RWPE1 (cell line): Measurements from ENCODE around the gene ATG2B.

Source experiments
- CTCF ChIA-PET: fragments of 350-600 bp; sonication (Branson Sonifier 250); formaldehyde crosslinking; extraction: SDS; loops from one replicate; lab custom pipeline; 2021; lab: Yijun Ruan, JAX
- POLR2A ChIA-PET: fragments of 400-600 bp; formaldehyde crosslinking; extraction: SDS; loops from one replicate; lab custom pipeline; 2020; ENCODE audit warnings: antibody characterized with exemption; ENCODE audit not compliant: low non-redundant PET; lab: Yijun Ruan, JAX
- DNase-seq: peaks from one replicate; pipeline ENCODE4 v3.0.0; 2012; ENCODE audit warnings: low spot score
- H3K27ac ChIP-seq: fragments of 450-650 bp; 2 replicates; pipeline ENCODE4 v1.5.1; 2017
- TF ChIP-seq, protein P1 (sequence below): fragments of 450-650 bp; conservative IDR thresholded peaks from 2 replicates; pipeline ENCODE4 v1.5.1; 2017; ENCODE audit warnings: low read depth, mild to moderate bottlenecking

The ATG2B gene

DNA sequence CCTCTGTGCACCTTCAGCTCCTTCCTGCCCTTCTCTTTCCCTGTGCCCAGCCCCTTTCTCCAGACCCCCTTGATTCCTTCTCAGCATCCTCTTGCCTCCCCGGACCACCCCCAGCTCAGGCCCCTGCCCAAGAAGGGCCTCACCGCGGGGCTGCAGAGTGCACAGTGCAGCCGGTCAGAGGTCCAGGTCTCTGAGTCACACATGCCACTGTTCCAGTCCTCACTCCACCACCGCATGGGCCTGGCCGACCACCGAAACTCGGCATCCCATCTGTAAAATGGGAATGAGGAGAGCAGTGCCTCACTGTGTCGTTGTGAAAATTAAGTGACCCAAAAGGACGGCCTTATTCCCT is 93.8 kb downstream of the ATG2B start:
- TF ChIP-seq, protein P1, sequence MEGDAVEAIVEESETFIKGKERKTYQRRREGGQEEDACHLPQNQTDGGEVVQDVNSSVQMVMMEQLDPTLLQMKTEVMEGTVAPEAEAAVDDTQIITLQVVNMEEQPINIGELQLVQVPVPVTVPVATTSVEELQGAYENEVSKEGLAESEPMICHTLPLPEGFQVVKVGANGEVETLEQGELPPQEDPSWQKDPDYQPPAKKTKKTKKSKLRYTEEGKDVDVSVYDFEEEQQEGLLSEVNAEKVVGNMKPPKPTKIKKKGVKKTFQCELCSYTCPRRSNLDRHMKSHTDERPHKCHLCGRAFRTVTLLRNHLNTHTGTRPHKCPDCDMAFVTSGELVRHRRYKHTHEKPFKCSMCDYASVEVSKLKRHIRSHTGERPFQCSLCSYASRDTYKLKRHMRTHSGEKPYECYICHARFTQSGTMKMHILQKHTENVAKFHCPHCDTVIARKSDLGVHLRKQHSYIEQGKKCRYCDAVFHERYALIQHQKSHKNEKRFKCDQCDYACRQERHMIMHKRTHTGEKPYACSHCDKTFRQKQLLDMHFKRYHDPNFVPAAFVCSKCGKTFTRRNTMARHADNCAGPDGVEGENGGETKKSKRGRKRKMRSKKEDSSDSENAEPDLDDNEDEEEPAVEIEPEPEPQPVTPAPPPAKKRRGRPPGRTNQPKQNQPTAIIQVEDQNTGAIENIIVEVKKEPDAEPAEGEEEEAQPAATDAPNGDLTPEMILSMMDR: no peak
- POLR2A ChIA-PET: interaction anchor here (0.5 kb wide), 1 partner anchor 8 kb away, joined by 3 read pairs; no protein-coding TSS in a partner anchor
- CTCF ChIA-PET: interaction anchor here (0.6 to 1.2 kb wide), 2 partner anchors 13 to 164 kb away, joined by 3 read pairs; partner anchors contain the start of gene BDKRB1
- DNase-seq: no peak
- H3K27ac ChIP-seq: peak overlapping the region; percentile 93

DNA sequence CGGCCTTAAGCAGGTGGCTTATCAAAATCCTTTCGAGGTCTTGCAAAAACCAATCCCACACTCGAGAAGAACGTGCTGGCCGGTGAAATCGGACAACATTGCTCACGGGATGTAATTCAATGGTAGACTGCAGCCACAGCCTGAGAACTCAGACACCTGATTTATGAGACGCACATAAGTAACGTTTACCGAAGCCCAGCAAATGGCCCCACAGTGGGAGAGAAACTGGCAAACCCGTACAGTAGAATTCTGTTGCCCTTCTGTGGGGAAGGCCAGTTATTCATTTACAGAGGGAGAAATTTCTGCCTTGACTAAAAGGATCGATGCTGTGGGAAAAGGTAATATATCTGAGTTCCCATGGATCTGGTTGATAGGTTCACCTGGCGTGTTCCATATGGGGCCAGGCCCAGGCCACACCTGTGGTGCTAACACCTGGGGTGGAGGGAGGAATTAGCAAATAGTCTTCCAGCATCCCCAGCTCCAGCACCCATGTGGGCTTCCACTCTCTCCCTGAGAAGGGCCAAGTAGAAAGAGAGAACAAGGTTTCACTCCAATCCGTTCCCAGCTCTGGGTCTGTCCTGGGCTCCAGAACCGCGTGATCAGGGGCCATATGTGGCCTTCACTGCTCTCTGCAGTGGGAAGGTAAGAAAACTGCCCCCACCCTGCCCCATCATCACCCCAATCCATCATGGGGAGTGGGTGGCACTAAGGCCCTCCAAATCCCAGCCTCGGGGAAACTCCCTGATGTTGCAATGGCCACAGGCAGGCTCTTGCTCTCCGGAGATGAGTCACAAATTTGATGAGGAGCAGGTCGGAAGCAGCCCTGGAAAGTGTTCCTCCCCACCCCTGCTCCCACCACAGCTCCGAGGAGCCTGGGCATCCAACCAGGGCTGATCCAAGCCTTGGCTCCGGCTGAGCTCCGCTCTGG is 94.4 kb downstream of the ATG2B start:
- TF ChIP-seq, protein P1: no peak
- CTCF ChIA-PET: interaction anchor here (0.6 to 1.2 kb wide), 2 partner anchors 13 to 163 kb away, joined by 3 read pairs; partner anchors contain the start of gene BDKRB1
- peak overlapping the region; percentile 93 for H3K27ac ChIP-seq
- POLR2A ChIA-PET: interaction anchor here (0.5 to 1.0 kb wide), 2 partner anchors 8 to 12 kb away, joined by 3 read pairs; no protein-coding TSS in a partner anchor
- DNase-seq: peak; percentile 96

DNA sequence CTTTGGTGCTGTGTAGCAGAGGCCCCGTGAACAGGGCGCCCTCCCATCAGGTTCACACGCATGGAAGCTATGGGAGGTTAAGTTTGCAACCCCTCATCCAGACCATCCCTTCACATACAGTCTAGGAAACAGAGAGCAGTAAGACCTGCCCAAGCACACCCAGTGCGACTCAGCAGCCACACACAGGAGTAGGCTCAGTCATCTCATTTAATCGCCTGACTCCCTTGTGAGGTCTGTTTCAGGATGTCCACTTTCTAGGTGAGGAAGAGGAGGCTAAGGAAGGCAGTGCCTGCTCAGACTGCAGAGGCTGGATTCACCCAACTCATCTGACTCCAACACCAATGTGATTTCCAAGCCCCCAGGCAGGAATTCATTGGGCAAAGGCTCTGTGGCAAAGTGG is 95.2 kb downstream of the ATG2B start:
- TF ChIP-seq, protein P1: no peak
- DNase-seq: peak; percentile 33
- H3K27ac ChIP-seq: peak overlapping the region; percentile 93
- ChIA-PET POLR2A (interaction anchor here (1.0 kb wide), 1 partner anchor 11 kb away, joined by 3 read pairs; no protein-coding TSS in a partner anchor), CTCF (no interaction called here)

DNA sequence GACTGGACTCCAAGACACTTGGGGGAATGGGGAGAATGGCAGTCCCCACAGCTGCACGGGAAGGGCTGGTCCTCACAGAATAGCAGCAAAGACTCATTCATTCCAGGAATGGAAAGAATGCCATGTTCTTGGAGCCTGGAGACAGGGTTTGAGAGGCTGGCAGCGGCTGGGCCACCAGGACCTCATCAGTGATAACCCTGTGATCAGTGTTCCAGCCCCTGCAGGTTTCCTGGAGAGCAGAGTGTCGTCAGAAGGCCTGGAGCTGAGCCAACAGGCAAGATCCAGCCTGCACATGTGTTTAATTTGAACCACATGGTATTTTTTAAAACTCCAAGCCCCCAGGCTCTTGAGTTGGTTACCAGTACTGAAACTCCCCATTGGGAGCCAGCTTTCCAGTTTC is 95.8 kb downstream of the ATG2B start:
- peak; percentile 89 for DNase-seq
- H3K27ac ChIP-seq: peak overlapping the region; percentile 93
- TF ChIP-seq, protein P1: no peak
- ChIA-PET POLR2A (no interaction called here), CTCF (no interaction called here)

DNA sequence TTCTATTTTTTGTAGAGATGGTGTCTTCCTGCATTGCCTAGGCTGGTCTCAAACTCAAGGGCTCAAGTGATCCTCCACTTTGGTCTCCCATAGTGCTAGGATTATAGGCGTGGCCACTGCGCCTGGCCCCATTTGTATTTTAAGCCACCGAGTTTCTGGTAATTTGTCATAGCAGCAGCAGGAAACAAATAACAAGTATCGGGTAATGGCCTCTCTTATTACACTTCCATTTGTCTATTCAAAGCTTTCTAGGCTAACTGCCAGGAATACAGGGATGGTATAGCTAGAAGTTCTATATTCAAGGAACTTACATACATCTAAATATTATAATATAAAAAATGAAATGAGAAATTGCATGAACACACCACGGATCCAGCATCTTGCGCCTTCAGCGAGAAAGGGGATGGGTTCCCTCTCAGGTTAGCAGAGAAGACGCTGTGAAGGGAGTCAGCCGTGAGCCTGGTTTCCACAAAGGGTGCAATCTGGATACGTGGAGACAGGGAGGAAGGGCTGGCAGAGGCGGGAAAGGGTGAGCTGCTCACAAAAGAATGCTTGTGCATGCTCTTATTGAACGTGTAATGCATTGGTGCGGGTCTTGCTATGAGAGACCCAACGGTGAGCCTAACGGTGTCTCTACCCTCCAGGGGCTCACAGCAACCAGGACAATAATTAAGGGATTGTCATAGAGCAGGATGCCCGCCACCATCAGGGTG is 97.6 kb downstream of the ATG2B start:
- peak overlapping the region; percentile 93 for H3K27ac ChIP-seq
- ChIA-PET POLR2A (no interaction called here), CTCF (interaction anchor here (1.5 kb wide), 1 partner anchor 10 kb away, joined by 5 read pairs; the partner anchor contains the start of gene BDKRB1)
- TF ChIP-seq, protein P1: no peak
- no peak for DNase-seq

DNA sequence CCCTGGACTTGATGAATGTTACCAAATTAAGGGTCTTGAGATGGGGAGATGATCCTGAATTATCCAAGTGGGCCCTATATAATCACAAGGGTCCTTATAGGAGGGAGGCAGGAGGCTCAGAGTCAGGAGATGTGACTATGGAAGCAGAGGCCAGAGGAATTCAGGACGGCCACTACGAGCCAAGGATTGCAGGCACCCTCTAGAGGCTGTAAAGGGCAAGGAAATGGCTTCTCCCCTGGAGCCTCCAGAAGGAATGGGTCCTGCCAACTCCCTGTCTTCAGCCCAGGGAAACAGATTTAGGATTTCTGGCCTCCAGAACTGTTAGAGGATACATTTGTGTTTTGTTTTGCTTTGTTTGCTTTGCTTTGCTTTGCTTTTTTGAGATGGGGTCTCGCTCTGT is 98.3 kb downstream of the ATG2B start:
- ChIA-PET POLR2A (no interaction called here), CTCF (interaction anchor here (1.5 kb wide), 1 partner anchor 9 kb away, joined by 5 read pairs; the partner anchor contains the start of gene BDKRB1)
- 0 out of 2 replicates have a peak overlapping the region, but pooled peaks have one; percentile 7 for H3K27ac ChIP-seq
- DNase-seq: no peak
- TF ChIP-seq, protein P1: no peak; the same call in 1 of the 2 replicates
